SKM-1 (cell line): Measurements from ENCODE around the gene PDE7B.

Source experiments
- DNase-seq: peaks from one replicate; lab custom pipeline; 2025; ENCODE audit not compliant: unreplicated experiment; lab: John Stamatoyannopoulos, UW

Gene PDE7B

GRCh38 chr6:136022224-136022874 is 170.8 kb downstream of the PDE7B start:
- DNase-seq: no peak

GRCh38 chr6:136024711-136025110 is 173.2 kb downstream of the PDE7B start:
- DNase-seq: no peak

GRCh38 chr6:136025736-136026135 is 174.2 kb downstream of the PDE7B start:
- no peak for DNase-seq

GRCh38 chr6:136030131-136030530 is 178.6 kb downstream of the PDE7B start:
- no peak for DNase-seq

- DNase-seq: no peak
These were observed 180.5 kb downstream of the PDE7B start for GRCh38 chr6:136031982-136032381.

DNA sequence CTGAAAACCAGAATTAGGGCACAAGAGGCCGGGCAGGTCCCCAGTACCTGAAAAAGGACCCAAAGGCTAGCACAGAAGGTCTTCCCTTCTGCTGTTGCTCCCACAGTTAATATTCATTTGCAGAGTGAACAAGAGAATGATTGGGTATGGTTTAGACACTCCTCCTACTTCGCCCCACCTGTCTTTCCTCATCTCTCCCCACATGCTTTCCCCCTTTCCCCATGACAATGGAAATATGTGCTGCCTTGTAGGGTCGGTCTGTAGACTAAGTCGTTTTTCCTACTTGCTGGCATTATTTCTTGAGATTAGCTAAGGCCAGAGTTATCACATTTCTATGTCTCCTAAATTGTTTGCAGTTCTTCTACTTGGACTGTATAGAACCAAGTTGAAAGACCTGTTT is 181.9 kb downstream of the PDE7B start:
- DNase-seq: no peak

DNA sequence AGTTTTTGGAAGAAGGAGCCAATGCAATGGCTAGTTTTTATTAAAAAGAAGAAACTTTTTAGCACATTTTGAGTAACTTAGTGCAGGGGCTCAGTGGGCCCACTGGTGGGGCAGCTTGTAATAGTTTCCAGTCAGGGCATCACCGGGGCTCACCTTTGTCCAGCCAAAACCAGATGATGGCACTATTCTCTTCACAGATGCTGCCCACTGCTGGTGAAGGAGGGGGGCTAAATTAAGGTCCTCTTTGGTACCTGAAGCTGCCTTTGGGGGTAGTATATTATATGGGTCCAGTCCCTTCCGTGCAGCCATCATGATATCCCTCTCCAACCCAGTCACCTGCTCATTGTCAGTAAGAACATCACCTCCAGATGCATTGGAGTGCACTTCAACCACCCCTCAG is 182.9 kb downstream of the PDE7B start:
- DNase-seq: no peak

- DNase-seq: peak; percentile 34
These were observed 184.0 kb downstream of the PDE7B start for GRCh38 chr6:136035378-136036070.

DNA sequence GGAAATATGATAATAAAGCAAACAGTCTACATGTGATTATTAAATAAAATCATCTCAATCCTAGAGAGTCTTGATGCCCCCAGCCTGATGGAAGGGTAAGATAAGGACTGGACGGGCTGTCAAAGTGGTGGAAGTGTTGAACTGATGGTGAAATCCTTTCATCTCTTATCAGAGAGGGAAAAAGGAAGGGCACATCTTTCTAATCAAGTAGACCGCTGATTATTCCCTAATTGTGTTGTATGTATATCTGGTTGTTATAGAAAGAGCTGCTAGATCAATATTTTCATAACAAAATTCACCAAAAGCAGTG is 184.5 kb downstream of the PDE7B start:
- no peak for DNase-seq

DNA sequence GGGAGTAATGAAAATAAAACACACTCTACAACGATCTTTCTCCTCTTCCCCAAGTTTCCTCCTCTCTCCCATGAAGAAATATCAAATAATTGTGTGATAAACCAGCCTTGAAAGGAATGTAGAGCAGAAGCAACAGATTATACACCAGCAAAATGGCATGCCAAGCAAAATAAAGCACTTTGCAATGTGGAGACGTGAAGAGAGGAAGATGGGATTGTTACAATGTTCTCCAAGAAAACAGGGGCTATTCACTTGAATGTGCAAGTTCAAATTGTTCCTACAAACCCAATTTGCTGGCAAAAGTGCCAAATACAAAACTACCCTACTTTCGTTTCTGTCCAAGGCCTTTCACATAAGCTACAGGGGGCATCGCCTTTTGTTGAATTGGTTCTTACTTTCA is 185.1 kb downstream of the PDE7B start:
- DNase-seq: no peak

- no peak for DNase-seq
These were observed 185.9 kb downstream of the PDE7B start for GRCh38 chr6:136037242-136037875.

DNA sequence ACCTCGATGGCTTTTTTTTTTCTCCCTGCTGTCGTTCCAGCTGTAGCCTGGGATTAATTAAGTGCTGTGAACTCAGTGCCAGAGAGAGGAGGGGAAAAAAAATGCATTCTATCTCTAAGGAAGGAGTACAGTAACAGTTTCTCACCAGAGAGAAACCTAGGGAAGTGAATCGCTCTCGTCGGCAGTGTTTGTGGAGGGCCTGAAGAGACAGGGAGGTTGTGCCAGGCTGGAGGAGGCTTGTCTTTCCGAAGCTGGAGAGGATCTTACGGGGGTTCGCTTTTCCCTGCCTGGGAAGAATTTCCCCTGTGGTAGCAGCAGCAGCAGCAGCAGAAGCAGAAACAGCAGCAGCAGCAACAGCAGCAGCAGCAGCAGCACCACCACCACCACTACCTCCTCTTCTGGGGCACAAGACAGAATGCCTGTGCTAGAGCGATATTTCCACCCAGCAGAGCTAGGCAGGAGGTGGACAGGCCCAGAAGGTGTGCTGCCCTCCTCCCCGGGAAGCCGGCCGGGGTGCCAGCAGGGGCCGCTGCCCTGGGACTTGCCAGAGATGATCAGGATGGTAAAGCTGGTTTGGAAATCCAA is 186.5 kb downstream of the PDE7B start:
- DNase-seq: no peak

DNA sequence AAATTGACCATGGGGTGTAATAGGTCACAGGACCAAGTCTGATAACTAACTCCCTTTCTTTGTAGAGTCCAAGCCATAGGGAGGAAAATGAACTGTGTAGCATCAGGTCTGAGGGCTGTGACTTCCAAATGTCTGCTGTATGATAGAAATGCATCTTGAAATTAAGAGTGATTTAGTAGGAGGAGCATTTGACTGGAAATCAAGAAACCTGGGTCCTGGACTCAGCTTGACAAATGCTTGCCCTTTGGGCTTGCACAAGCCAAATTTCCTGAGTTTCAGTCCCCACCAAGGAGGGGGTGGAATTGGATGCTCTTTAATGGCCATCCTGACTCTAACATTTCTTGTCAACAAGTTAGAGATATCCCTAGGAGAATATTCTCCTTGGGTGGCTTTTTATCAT is 187.0 kb downstream of the PDE7B start:
- DNase-seq: no peak

- DNase-seq: no peak
These were observed 187.7 kb downstream of the PDE7B start for GRCh38 chr6:136039185-136039584.

DNA sequence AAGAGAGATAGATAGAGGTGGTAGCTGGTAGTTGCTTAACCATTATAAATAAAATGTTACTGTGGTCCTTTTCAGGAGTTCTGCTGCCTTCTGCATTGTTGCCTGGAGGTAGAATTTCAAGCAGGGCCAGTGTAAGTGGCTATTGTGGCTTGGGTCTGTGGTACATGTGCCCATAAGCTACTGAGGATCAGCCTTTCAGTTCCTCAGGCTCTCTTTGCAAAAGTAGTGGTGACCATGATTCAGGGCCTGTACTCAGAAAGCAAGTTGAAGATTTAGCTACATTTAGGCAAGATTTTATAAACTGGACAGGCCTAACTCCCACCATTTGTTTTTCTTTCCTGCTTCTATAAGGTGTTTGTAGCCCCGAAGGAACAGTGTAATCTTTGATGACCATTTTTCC is 199.0 kb downstream of the PDE7B start:
- DNase-seq: no peak

GRCh38 chr6:136051140-136051775 is 199.8 kb downstream of the PDE7B start:
- no peak for DNase-seq

DNA sequence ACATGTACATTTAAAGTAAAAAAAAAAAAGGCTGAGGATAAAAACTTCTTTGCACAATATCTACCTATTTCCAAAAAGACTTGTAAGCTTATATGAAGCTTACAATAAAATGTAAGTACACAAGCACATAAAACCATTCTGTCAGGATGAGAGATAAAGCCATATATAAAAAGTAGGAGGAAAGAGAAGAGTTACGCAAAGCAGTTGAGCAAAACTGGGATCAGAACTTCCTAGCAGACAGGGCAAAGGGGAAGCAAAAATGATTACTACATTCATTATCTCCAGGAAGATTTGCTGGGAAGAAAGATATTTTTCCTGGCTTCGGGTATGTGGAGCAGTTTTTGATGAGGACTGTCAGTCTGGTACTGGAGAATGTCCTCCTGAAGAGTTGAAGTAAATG is 200.5 kb downstream of the PDE7B start:
- no peak for DNase-seq

DNA sequence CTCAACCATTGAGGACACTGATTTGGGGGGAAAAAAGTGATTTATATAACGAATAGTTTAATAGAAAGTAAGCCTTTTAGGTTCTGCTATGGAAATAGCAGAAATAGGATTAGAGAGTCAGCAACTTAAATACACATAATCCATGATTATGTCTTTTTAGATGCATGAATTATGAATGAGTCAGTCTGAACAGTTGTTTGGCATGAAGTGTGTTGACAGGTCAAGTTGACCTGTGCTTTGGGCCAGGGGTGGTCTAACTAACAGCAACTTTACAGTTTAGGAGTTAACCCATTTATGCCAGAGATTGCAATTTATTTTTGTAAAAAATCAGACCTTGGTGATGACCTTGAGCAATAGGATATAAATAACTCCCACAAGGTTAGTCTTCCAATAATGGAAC is 207.4 kb downstream of the PDE7B start:
- no peak for DNase-seq

DNA sequence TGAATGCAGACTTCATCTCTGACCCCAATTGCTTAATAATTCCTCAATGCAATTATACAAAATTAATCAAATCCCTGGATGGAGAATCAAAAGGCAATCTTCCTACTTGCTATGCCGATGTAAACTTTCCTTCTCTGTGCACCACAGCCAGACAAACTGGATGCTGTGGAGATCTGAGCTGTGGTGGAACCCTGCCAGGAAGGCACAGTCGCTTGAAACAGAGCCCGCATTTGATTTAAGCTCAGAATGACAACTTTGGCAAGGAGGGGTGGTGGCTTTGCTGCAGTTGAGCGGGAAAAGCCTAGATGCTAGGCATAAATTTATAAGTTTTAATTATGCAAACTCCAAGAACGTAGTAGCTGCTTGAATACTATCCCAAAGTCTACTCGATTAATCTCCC is 207.8 kb downstream of the PDE7B start:
- DNase-seq: no peak

- no peak for DNase-seq
These were observed 208.6 kb downstream of the PDE7B start for GRCh38 chr6:136060052-136060451.

DNA sequence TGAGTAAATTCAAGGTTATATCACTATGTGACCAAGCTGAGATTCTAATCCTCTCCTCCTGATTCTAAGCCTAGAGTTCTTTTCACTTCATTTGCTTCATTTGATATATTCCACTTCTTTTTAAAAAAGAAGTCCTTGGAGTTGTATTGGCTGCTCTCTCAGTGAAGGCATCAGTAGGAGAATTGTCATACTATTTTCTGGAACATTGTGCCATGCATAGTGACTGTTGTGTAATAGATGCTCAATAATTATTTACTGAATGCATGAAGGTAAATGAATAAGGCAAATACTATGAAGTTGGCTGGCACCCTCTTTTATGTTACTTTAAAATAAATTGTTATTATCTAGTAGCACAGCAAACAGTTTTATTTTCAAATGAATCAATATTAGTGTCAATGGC is 209.3 kb downstream of the PDE7B start:
- DNase-seq: no peak

DNA sequence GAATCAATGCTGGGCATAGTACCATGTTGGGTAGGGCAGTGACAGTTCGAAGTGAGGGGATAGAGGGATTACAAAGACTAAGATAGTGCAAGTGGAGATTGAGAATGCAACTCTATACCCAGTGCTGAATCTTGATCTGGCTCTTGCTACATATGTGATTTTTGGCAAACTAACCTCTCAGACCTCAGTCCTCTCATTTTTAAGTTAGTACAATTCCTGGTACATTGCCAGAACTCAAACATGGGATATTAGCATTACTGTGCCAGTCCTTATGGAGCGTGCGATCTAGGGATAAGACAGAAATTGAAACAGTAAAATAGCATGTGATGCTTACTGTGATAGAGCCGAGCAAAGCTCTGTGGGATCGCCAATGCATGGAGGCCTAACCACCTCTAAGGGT is 210.2 kb downstream of the PDE7B start:
- no peak for DNase-seq
